Esophagus muscularis mucosa (tissue), 4 donors: Measurements from ENCODE around the gene MAP2K5. TPM values are rescaled to one million over a fixed set of nuclear protein-coding genes. Genes with fewer than 3 reads are reported as not detected.

Experiments
- DNase-seq: peaks from one replicate; pipeline ENCODE4 v3.0.0-alpha.2; 2017; ENCODE audit errors: extremely low spot score
- H3K27ac ChIP-seq, 4 donors: fragments of 200-600 bp; sonication (generic); replicated peaks in 1 of 4; 1 replicate in 3 of 4; 2 replicates in 1 of 4; pipeline ENCODE4 v1.5.1; 2016 to 2019; ENCODE audit warnings: mild to moderate bottlenecking in 1 of 4
- H3K27me3 ChIP-seq, 4 donors: fragments of 200-600 bp; sonication (generic); one replicate each; pipeline versions ENCODE4 v1.5.1 to v1.6.0; 2016 to 2019
- H3K36me3 ChIP-seq, 4 donors: fragments of 200-600 bp; sonication (generic); one replicate each; pipeline ENCODE4 v1.5.1; 2016 to 2019
- H3K4me1 ChIP-seq, 4 donors: fragments of 200-600 bp; sonication (generic); one replicate each; pipeline ENCODE4 v1.5.1; 2016 to 2019
- H3K4me3 ChIP-seq, 4 donors: fragments of 200-600 bp; sonication (generic); 1 replicate in 2 of 4; 2 replicates in 2 of 4; pipeline ENCODE4 v1.5.1; 2016 to 2019; ENCODE audit warnings: mild to moderate bottlenecking in 4 of 4, moderate library complexity in 1 of 4
- H3K9me3 ChIP-seq, 4 donors: fragments of 200-600 bp; sonication (generic); 1 replicate in 3 of 4; 2 replicates in 1 of 4; pipeline ENCODE4 v1.5.1; 2016 to 2019
- EP300 ChIP-seq: sonication (generic); formaldehyde crosslinking; IDR thresholded peaks from one replicate; pipeline ENCODE4 v1.6.1; 2017; ENCODE audit warnings: antibody characterized with exemption
- POLR2A ChIP-seq: fragments of 450-650 bp; IDR thresholded peaks from one replicate; pipeline ENCODE4 v1.6.1; 2017; ENCODE audit warnings: antibody characterized with exemption, moderate library complexity, mild to moderate bottlenecking, low read depth
- POLR2AphosphoS5 ChIP-seq, 2 donors: sonication (generic); formaldehyde crosslinking; IDR thresholded peaks; one replicate each; pipeline ENCODE4 v1.6.1; 2017; ENCODE audit warnings: antibody characterized with exemption in 2 of 2
- WGBS: methylation state at CpG from one replicate; pipeline ENCODE4 v1.1.5; 2018; 5-methylcytosine and 5-hydroxymethylcytosine counted together
- intact Hi-C: fragments of 100-400 bp; cut with DNase I; formaldehyde crosslinking; loops from one replicate; pipeline ENCODE4 v1.15.1; 2023
- total RNA-seq, 4 donors: library from RNA; depleted of rRNA; stranded (reverse); fragments of >200 nt; gene quantifications; one replicate each; pipeline versions ENCODE4 v1.1.0 to v1.2.1, GENCODE V29; 2016
- TF ChIP-seq, protein P1 (sequence below), 3 experiments: fragments of 200-600 bp in 2 of 3; fragments of 450-650 bp in 1 of 3; sonication (generic) in 2 of 3; IDR thresholded peaks; one replicate each; pipeline ENCODE4 v1.5.1; 2017 to 2019; ENCODE audit warnings: antibody characterized with exemption in 3 of 3, mild to moderate bottlenecking in 2 of 3, moderate library complexity in 1 of 3

Gene MAP2K5
- total RNA-seq, 4 donors from 2014 or later, result 7.8 to 11.9 (median 10.6) TPM

DNA sequence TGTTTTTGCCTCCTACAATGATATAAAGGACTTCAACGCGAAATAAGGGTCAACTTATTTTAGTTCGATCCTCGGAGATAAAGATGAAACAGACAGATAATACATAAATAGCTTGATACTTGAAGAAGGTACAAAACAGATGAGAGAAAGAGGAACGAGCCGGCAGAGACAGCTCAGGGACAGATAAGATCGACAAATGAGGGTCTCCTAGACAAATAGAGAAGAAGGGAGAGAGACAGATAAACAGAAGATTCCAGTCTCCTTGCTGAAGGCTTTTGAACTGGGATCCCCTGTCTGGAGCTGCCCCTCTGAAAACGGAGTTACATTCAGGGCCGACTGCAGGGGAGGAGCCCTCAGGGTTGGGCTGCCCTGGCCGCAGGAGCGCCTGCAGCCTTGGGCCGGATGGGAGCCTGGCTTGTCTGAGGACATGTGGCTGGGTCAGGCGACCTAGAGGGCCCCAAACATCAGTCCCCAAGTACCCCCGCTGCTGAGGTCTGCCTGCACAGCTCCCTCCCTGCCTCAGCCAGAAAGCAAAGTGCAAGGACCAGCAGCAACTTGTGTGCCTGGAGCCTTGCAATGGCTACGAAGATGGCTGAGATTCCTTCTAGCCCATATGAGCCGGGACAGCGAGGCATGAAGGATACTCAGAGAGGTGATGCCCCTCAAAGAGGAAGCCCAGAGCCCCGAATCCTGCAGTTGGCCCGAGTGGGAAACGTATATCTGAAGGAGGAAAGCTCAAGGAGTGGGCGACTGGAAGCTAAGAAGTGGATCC lies 281.9 kb downstream of the MAP2K5 start:
- Histone ChIP-seq H3K27me3 (peaks cover 10 to 100% (median 97%) of the 10 kb centered on the region in 4 donors), H3K36me3 (no peaks in the 10 kb centered on the region), H3K9me3 (no peaks in the 10 kb centered on the region), H3K4me3 (no peak overlapping the region), H3K4me1 (peaks cover 47 to 99% (median 92%) of the 10 kb centered on the region in 4 donors), H3K27ac (no peak overlapping the region)
- 10% methylated on average over 18 of the region's 21 CpGs for whole genome bisulfite sequencing
- TF ChIP-seq EP300, result no peak
- no peak for TF ChIP-seq POLR2AphosphoS5 (IDR thresholded peaks at IDR 0.05)
- TF ChIP-seq, protein P1, sequence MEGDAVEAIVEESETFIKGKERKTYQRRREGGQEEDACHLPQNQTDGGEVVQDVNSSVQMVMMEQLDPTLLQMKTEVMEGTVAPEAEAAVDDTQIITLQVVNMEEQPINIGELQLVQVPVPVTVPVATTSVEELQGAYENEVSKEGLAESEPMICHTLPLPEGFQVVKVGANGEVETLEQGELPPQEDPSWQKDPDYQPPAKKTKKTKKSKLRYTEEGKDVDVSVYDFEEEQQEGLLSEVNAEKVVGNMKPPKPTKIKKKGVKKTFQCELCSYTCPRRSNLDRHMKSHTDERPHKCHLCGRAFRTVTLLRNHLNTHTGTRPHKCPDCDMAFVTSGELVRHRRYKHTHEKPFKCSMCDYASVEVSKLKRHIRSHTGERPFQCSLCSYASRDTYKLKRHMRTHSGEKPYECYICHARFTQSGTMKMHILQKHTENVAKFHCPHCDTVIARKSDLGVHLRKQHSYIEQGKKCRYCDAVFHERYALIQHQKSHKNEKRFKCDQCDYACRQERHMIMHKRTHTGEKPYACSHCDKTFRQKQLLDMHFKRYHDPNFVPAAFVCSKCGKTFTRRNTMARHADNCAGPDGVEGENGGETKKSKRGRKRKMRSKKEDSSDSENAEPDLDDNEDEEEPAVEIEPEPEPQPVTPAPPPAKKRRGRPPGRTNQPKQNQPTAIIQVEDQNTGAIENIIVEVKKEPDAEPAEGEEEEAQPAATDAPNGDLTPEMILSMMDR (IDR thresholded peaks at IDR 0.05), result no peak
- TF ChIP-seq POLR2A, result no peak
- intact Hi-C loops, result no loop called here
- DNase-seq, result no peak

- peaks cover 52 to 98% (median 90%) of the 10 kb centered on the region in 4 donors for H3K4me1 ChIP-seq
- intact Hi-C loops, result no loop called here
- no peaks in the 10 kb centered on the region for H3K9me3 ChIP-seq
- no peak for DNase-seq
- no peak within 1 kb of the TSS for H3K27ac ChIP-seq
- H3K4me3 ChIP-seq, result peak within 1 kb of the TSS; percentile 2 to 30 (median 28)
- peaks cover 10 to 100% (median 97%) of the 10 kb centered on the region in 4 donors for H3K27me3 ChIP-seq
- 1% methylated on average over 31 of the region's 58 CpGs for WGBS
- H3K36me3 ChIP-seq, result no peaks in the 10 kb centered on the region
- TF ChIP-seq POLR2AphosphoS5 (IDR thresholded peaks at IDR 0.05) (no peak), EP300 (no peak), POLR2A (no peak)
- TF ChIP-seq, protein P1 (IDR thresholded peaks at IDR 0.05), result no peak
Measured at GRCh38 chr15:67824976-67825880, 282.7 kb downstream of the MAP2K5 start, which contains the start of gene SKOR1. SKOR1 (plus strand) TSS chr15:67825509; CDS start chr15:67825603, 94 bp downstream.

GRCh38 chr15:67825881-67826716 lies 283.6 kb downstream of the MAP2K5 start:
- TF ChIP-seq POLR2AphosphoS5 (IDR thresholded peaks at IDR 0.05) (no peak), EP300 (no peak), POLR2A (no peak)
- TF ChIP-seq, protein P1 (IDR thresholded peaks at IDR 0.05), result no peak
- no peak overlapping the region for H3K27ac ChIP-seq
- no peaks in the 10 kb centered on the region for H3K9me3 ChIP-seq
- intact Hi-C loops, result no loop called here
- H3K4me3 ChIP-seq, result peak overlapping the region; percentile 2 to 30 (median 28)
- WGBS, result 3% methylated on average over 14 of the region's 77 CpGs
- H3K4me1 ChIP-seq, result peaks cover 49 to 89% (median 81%) of the 10 kb centered on the region in 4 donors
- H3K36me3 ChIP-seq, result no peaks in the 10 kb centered on the region
- DNase-seq, result no peak
- peaks cover 10 to 100% (median 97%) of the 10 kb centered on the region in 4 donors for H3K27me3 ChIP-seq

- no peaks in the 10 kb centered on the region for H3K36me3 ChIP-seq
- TF ChIP-seq, protein P1 (IDR thresholded peaks at IDR 0.05), result no peak
- TF ChIP-seq EP300 (no peak), POLR2AphosphoS5 (IDR thresholded peaks at IDR 0.05) (no peak), POLR2A (no peak)
- H3K27me3 ChIP-seq, result peaks cover 7 to 100% (median 97%) of the 10 kb centered on the region in 4 donors
- H3K9me3 ChIP-seq, result no peaks in the 10 kb centered on the region
- intact Hi-C loops, result no loop called here
- DNase-seq, result no peak
- H3K4me1 ChIP-seq, result peaks cover 49 to 81% (median 79%) of the 10 kb centered on the region in 4 donors
- WGBS, result 5% methylated on average over 4 of the region's 88 CpGs
- peak overlapping the region in 3 of 4 donors; percentile 1 to 35 (median 26) for H3K4me3 ChIP-seq
- H3K27ac ChIP-seq, result no peak overlapping the region
Measured at GRCh38 chr15:67826717-67827561, 284.4 kb downstream of the MAP2K5 start.
